Uterus (tissue), 2 donors: ENCODE measurements around the gene ANKRD13C.

Source experiments
- POLR2A ChIP-seq, 2 donors: fragments of 450-650 bp; IDR thresholded peaks; one replicate each; pipeline ENCODE4 v1.6.1; 2016; ENCODE audit warnings: antibody characterized with exemption in 2 of 2, mild to moderate bottlenecking in 1 of 2, moderate library complexity in 1 of 2
- TF ChIP-seq, protein P1 (sequence below), 4 experiments: fragments of 200-600 bp in 2 of 4; fragments of 450-650 bp in 2 of 4; sonication (generic) in 2 of 4; IDR thresholded peaks; one replicate each; pipeline ENCODE4 v1.5.1; 2016 to 2019; ENCODE audit warnings: antibody characterized with exemption in 4 of 4, mild to moderate bottlenecking in 2 of 4, moderate library complexity in 1 of 4

DNA sequence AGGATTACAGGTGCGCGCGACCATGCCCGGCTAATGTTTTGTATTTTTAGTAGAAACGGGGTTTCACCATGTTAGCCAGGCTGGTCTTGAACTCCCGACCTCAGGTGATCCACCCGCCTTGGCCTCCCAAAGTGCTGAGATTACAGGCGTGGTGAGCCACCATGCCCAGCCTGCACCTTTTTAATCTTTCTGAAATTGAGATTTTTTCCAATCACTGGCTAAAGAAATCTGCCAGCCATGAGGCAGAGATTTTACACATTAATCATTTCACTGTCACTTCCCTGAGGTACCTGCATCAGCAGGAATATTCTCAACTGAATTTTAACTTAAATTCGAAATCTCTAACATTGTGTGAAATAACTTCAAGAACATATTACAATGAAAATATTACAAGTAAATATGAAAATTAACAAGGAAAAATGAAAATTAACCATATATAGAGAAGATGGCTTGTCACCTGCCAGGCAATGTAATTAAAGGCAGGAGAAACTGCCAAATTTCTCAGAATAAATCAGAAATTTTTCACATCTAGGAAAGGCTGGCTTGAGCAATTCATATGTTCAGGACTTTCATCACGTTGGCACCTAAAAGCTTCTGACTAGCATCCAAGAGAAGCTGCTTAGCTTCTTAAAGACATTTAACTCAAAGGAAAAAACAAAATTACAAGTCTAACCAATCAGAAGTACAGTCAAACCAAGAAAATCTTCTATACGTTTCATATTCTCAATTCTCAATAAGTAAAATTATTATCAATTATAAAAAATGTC is 5.9 kb downstream of the ANKRD13C start:
- TF ChIP-seq, protein P1, sequence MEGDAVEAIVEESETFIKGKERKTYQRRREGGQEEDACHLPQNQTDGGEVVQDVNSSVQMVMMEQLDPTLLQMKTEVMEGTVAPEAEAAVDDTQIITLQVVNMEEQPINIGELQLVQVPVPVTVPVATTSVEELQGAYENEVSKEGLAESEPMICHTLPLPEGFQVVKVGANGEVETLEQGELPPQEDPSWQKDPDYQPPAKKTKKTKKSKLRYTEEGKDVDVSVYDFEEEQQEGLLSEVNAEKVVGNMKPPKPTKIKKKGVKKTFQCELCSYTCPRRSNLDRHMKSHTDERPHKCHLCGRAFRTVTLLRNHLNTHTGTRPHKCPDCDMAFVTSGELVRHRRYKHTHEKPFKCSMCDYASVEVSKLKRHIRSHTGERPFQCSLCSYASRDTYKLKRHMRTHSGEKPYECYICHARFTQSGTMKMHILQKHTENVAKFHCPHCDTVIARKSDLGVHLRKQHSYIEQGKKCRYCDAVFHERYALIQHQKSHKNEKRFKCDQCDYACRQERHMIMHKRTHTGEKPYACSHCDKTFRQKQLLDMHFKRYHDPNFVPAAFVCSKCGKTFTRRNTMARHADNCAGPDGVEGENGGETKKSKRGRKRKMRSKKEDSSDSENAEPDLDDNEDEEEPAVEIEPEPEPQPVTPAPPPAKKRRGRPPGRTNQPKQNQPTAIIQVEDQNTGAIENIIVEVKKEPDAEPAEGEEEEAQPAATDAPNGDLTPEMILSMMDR (IDR thresholded peaks at IDR 0.05) = no peak
- no peak for TF ChIP-seq POLR2A (IDR thresholded peaks at IDR 0.05)
